Mucosa of descending colon (tissue), 3 donors: ENCODE data around the gene EXOC6. TPM values are rescaled to one million over a fixed set of nuclear protein-coding genes. Genes with fewer than 3 reads are reported as not detected.
A peak's percentile ranks its signal among the peaks of the same experiment; 100 is the strongest.
"Not testable (repeated sequence)": the region's sequence is repeated elsewhere in the genome, so short reads cannot be mapped to it uniquely, and the experiment has no call there.

Source experiments
- ATAC-seq: fragments of 200-7000 bp; cut with Tn5 transposase; one replicate; pipeline ENCODE4 v1.9.1; 2020; ENCODE audit warnings: mild to moderate bottlenecking, moderate library complexity
- DNase-seq, 3 donors: peaks; one replicate each; pipeline ENCODE4 v3.0.0-alpha.2; 2020
- H3K36me3 ChIP-seq: fragments of 200-600 bp; one replicate; pipeline ENCODE4 v1.8.0; 2021; ENCODE audit warnings: low read depth, mild to moderate bottlenecking
- H3K4me1 ChIP-seq: fragments of 200-600 bp; one replicate; pipeline ENCODE4 v1.8.0; 2021; ENCODE audit warnings: low read depth, mild to moderate bottlenecking
- H3K4me3 ChIP-seq: fragments of 200-600 bp; one replicate; pipeline ENCODE4 v1.8.0; 2021; ENCODE audit warnings: mild to moderate bottlenecking
- H3K9me3 ChIP-seq: fragments of 200-600 bp; one replicate; pipeline ENCODE4 v1.8.0; 2021; ENCODE audit warnings: mild to moderate bottlenecking
- intact Hi-C, 2 donors: fragments of 100-400 bp; cut with DNase I in 1 of 2; cut with micrococcal nuclease in 1 of 2; formaldehyde crosslinking; loops; one replicate each; pipeline versions ENCODE4 v1.11.0 to v1.11.1; 2022; cut with DNase I, micrococcal nuclease
- total RNA-seq, 3 donors: library from RNA; stranded (reverse); fragmentation: NEBNext Ultra II Directional in 2 of 3; extraction: Animal tissue kit (Norgen Biotek cat#: 25700) in 2 of 3; gene quantifications; one replicate each; pipeline versions ENCODE4 v1.2.1 to v1.2.4, GENCODE V29; 2021 to 2023
- TF ChIP-seq, protein P1 (sequence below): fragments of 200-600 bp; IDR thresholded peaks from one replicate; pipeline ENCODE4 v1.8.0; 2022; ENCODE audit warnings: antibody characterized with exemption, mild to moderate bottlenecking
- donor health status: DM: no; HTN: no; CAD: no; lungs with moderate emphysema.
- donor health status: DM: no; HTN: no; CAD: no.
- donor health status: DM: no; HTN: yes; CAD: no.

Gene EXOC6
- total RNA-seq, 3 donors from 2014 or later: 12.7 to 13.9 (median 13.1) TPM

DNA sequence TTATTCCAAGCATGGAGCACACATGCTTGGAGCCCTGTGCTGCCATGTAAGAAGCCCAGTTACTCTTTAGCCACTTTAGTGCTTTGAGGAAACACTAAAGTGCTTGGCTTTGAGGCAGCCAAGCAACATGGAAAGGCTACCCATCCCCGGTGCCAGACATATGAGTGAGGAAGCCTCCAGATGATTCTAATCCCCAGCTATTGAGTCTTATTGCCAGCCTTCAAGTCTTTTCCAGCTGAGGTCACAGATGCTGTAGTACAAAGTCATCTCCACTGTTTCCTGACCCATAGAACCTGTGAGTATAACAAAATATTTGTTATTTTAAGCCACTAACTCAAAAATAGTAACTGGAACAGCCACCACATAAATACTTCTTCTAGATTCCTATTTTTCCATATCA, 120.8 kb downstream of the EXOC6 start:
- no peaks in the 10 kb centered on the region for H3K36me3 ChIP-seq
- TF ChIP-seq, protein P1, sequence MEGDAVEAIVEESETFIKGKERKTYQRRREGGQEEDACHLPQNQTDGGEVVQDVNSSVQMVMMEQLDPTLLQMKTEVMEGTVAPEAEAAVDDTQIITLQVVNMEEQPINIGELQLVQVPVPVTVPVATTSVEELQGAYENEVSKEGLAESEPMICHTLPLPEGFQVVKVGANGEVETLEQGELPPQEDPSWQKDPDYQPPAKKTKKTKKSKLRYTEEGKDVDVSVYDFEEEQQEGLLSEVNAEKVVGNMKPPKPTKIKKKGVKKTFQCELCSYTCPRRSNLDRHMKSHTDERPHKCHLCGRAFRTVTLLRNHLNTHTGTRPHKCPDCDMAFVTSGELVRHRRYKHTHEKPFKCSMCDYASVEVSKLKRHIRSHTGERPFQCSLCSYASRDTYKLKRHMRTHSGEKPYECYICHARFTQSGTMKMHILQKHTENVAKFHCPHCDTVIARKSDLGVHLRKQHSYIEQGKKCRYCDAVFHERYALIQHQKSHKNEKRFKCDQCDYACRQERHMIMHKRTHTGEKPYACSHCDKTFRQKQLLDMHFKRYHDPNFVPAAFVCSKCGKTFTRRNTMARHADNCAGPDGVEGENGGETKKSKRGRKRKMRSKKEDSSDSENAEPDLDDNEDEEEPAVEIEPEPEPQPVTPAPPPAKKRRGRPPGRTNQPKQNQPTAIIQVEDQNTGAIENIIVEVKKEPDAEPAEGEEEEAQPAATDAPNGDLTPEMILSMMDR: no peak
- DNase-seq (no peak), ATAC-seq (no peak)
- no peaks in the 10 kb centered on the region for H3K4me1 ChIP-seq
- H3K9me3 ChIP-seq: no peaks in the 10 kb centered on the region
- H3K4me3 ChIP-seq: no peak overlapping the region
- intact Hi-C loops: no loop called here

DNA sequence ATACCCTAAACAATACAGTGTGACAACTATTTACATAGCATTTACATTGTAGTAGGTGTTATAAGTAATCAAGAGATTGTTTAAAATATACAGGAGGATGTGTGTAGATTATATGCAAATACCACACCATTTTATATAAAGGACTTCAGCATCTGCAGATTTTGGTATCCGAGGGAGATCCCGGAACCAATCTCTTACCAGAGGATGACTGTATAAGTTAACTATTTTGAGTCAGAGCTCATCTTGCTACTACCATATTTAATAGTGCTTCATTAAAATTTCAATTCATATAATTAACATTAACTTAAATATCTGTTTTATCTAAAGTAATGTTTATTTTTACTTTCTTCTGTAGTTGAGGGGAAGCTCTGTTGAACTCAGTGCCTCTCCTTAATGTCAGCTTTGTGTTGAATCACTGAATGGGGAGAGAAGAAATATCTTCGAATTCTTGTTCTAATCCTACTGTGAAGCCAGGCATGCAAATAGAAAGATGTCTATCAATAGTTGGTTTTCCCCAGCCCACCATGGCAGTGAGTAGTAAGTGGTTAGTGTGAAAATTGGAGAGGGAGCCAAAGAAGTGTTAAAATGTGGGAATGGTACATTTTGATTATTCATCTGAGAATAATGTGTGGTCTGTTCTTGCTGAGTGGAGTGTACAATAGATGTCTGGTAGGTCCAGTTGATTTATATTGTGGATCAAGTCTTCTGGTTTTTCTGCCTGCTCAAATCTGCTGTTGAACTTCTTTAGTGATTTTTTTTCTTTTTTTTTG, 122.2 kb downstream of the EXOC6 start:
- TF ChIP-seq, protein P1: no peak
- Histone ChIP-seq H3K9me3 (no peaks in the 10 kb centered on the region), H3K36me3 (no peaks in the 10 kb centered on the region), H3K4me3 (no peak overlapping the region), H3K4me1 (no peaks in the 10 kb centered on the region)
- DNase-seq (no peak), ATAC-seq (no peak)
- intact Hi-C loops: no loop called here

DNA sequence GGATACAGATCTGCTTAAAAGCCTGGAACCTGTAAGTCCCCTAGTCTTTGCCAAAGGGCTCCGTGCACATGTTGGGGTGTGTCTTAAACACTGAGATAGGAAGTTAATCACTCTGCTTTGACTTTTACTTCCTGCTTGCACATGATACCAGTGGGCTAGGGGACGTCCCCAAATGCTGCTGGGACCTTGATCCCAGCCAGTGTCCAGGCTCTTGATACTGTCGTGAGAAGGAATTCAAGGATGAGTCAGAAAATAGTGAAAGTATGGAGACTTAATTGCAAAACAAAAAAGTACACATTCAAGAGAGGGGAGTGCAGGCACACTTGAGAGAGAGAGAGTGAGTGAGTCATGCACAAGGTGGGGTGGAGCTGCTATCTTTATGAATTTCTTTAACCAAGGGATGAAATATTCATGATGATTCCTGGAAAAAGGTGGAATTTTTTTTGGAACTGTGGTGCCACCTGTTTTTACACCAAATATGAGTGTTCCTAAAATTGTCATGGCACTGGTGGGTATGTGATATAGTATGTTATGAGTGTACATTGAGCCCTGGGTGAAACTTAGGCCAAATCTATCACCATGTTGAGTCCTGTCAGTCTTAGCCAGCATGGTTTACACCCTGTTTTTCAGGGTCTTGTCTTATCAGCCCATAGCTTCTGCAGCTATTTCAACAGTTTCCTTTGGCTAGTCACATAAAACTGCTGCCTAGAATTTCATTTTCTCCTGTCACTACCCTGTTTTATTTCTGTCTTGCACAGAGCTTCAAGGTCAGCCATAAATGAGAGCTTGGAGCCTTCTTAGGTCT, 123.9 kb downstream of the EXOC6 start:
- intact Hi-C loops: no loop called here
- ATAC-seq: peak; percentile 96
- Histone ChIP-seq H3K9me3 (no peaks in the 10 kb centered on the region), H3K4me1 (no peaks in the 10 kb centered on the region), H3K4me3 (no peak overlapping the region), H3K36me3 (no peaks in the 10 kb centered on the region)
- peak in 2 of 3 donors; percentile 8 to 24 for DNase-seq
- TF ChIP-seq, protein P1: no peak

DNA sequence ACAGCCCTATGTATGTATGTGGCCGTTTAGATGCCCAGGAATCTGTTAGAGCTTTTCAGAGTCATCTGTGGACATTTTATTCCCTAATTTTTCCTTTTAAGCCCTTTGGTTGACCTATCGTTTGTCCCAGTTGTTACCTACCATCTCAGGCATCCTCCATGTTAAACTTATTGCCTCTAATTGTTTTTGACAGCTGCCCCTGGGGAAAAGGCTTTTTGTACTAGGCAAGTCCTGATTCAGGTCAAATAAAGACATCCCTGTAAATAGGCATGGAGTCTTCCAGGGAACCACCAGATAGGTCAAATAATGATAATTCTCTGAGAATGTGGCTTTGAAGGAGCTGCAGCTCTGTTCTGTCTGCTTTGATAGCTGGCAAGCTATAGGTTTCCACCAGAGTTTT, 124.6 kb downstream of the EXOC6 start:
- Histone ChIP-seq H3K9me3 (no peaks in the 10 kb centered on the region), H3K4me1 (no peaks in the 10 kb centered on the region), H3K36me3 (no peaks in the 10 kb centered on the region), H3K4me3 (no peak overlapping the region)
- intact Hi-C loops: no loop called here
- DNase-seq (no peak), ATAC-seq (no peak)
- TF ChIP-seq, protein P1: no peak

DNA sequence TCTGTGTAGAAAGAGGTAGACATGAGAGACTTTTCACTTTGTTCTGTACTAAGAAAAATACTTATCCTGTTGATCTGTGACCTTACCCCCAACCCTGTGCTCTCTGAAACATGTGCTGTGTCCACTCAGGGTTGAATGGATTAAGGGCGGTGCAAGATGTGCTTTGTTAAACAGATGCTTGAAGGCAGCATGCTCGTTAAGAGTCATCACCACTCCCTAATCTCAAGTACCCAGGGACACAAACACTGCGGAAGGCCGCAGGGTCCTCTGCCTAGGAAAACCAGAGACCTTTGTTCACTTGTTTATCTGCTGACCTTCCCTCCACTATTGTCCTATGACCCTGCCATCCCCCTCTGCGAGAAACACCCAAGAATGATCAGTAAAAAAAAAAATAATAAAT, 128.0 kb downstream of the EXOC6 start:
- intact Hi-C loops, DNase-seq, ATAC-seq, H3K4me1 ChIP-seq, H3K4me3 ChIP-seq, H3K9me3 ChIP-seq, H3K36me3 ChIP-seq: not testable (repeated sequence)

DNA sequence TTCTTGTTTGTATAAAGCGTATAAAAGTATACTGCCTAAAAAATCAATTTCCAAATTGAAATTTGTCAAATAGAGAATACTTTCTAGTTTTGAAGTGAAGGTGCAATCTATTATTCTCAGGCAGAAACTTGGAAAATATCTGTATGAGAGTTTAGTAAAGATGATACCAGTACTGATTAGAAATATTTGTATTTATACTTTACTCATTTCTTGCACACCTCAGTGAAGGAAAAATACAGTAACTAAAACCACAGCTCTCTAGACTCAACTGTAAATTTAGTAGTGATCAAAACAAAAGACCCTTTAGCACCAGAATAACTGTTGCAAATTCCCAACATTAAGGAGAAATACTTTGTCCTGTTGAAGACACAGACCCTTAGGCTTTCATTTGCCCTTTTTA, 140.9 kb downstream of the EXOC6 start:
- TF ChIP-seq, protein P1: no peak
- intact Hi-C loops: no loop called here

More for the DNA sequence above, 140.9 kb downstream of the EXOC6 start:
- ATAC-seq (no peak), DNase-seq (no peak)
- Histone ChIP-seq H3K4me3 (no peak overlapping the region), H3K9me3 (no peaks in the 10 kb centered on the region), H3K4me1 (no peaks in the 10 kb centered on the region), H3K36me3 (no peaks in the 10 kb centered on the region)
